CD4-positive, alpha-beta T cell treated with Interleukin-1 beta for 1 hour (primary cell): Measurements from ENCODE around the gene IMPDH1.
A peak's percentile ranks its signal among the peaks of the same experiment; 100 is the strongest.
"Not testable (repeated sequence)": the region's sequence is repeated elsewhere in the genome, so short reads cannot be mapped to it uniquely, and the experiment has no call there.

ENCODE experiments used
- DNase-seq, 2 donors: peaks; one replicate each; pipeline ENCODE4 v3.0.0-alpha.2; 2020 to 2022

The IMPDH1 gene

DNA sequence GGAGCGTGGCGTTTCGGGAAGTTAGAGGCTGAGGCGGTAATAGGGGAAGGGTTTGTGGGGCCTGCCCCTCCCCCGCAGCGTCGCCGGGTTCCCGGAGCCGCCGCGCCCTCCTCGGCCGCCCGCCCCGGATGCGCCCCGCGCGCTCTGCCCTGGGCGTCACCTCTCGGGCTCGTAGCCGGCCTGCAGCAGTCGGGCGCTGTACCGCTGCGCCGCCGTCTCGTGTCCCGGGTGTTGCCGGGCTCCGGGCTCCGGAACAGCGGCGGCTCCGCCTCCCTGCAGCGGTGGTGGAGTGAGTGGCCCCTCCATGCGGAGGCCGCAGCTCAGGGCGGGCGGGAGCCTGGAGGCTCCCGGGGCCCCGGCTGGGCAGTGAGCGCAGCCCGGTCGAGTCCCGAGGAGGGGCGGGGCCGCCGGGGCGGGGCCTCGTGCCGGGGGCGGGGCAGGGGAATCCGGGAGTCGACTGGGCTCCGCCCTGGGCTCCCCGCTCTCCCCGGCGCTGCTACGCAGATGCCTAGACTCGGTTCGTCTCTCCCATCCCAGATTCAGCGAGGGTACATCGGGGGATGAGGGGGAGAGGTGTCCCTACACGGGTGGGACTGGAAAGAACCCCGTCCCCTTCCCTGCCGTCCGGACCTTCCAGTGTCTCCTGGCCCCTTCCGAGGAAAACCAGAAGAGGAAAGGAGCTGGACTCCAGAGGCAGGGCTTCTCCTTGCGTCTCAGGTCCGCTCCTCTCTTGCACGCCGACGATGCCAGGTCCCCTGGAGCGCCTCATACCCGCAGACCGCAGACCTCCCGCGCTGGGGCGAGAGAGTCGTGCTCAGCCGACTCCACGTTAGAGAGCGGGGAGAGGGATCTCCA, at the start of gene IMPDH1:
TSS of gene IMPDH1 (minus strand) at position 387 of the 855 bp plus-strand sequence. CDS start at position 306, 81 bp downstream.
- peak; percentile 83 to 88 for DNase-seq

DNA sequence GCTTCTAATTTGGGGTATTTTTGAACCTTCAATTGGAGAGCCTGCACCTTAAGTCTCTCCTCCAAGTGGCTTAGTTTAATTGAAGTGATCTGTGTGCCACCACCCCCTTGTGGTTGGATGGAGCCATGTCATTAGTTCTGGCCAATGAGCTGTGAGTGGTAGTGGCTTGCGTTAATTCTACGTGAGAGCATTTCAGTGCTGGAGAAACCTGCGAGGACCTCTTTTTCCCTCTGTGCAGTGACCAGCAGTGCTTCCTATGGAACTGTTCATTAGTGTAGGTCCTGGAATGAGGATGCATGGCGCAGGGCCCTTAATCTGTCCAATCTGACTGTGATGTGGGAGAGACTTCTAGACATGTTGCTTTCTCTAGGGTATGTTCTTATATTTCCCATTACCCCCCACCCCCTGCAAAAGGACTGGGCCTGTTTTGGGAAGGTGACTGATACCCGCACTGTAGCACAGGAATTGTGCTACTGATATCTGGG, 49.7 kb upstream of the IMPDH1 start:
- DNase-seq, result peak; percentile 76 to 81

- no peak for DNase-seq
Observed at GRCh38 chr7:128458956-128459355, 49.2 kb upstream of the IMPDH1 start.

- DNase-seq, result not testable (repeated sequence)
Observed at GRCh38 chr7:128457385-128457784, 47.6 kb upstream of the IMPDH1 start.

GRCh38 chr7:128456255-128456725, 46.5 kb upstream of the IMPDH1 start:
- DNase-seq, result no peak

- peak; percentile 94 to 96 for DNase-seq
Observed at GRCh38 chr7:128455543-128456254, 45.9 kb upstream of the IMPDH1 start, which contains the start of gene HILPDA. Gene HILPDA, plus strand, starts transcription at chr7:128455878. Its CDS starts 1,391 bp downstream, at chr7:128457269.

- no peak for DNase-seq
Observed at GRCh38 chr7:128454808-128455542, 45.2 kb upstream of the IMPDH1 start.

GRCh38 chr7:128453836-128454804, 44.3 kb upstream of the IMPDH1 start:
- DNase-seq, result no peak

- DNase-seq, result no peak
Observed at GRCh38 chr7:128452552-128452951, 42.8 kb upstream of the IMPDH1 start.

- no peak for DNase-seq
Observed at GRCh38 chr7:128450913-128451312, 41.1 kb upstream of the IMPDH1 start.

GRCh38 chr7:128450409-128450808, 40.6 kb upstream of the IMPDH1 start:
- no peak for DNase-seq

- DNase-seq, result no peak
Observed at GRCh38 chr7:128448751-128449302, 39.0 kb upstream of the IMPDH1 start.

GRCh38 chr7:128447941-128448564, 38.3 kb upstream of the IMPDH1 start:
- no peak for DNase-seq

DNA sequence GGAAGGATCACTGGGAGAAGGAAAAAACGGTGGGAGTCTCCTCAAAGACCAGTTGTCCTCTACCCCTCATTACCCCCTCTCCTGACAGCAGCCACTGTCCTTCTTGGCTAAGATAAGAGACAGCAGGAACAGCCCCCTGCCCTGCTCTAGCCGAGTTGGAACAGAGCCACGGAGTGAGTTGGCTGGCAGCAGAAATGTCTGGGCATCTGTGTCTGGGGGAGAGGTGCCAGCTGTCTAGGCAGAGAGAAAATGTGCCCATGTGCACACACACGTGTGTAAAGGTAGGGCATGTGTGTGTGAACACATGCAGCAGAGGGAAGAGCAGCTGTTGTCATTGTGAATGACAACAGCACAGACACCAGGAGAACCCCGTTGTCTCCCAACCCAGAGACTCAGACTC, 36.5 kb upstream of the IMPDH1 start:
- no peak for DNase-seq

DNA sequence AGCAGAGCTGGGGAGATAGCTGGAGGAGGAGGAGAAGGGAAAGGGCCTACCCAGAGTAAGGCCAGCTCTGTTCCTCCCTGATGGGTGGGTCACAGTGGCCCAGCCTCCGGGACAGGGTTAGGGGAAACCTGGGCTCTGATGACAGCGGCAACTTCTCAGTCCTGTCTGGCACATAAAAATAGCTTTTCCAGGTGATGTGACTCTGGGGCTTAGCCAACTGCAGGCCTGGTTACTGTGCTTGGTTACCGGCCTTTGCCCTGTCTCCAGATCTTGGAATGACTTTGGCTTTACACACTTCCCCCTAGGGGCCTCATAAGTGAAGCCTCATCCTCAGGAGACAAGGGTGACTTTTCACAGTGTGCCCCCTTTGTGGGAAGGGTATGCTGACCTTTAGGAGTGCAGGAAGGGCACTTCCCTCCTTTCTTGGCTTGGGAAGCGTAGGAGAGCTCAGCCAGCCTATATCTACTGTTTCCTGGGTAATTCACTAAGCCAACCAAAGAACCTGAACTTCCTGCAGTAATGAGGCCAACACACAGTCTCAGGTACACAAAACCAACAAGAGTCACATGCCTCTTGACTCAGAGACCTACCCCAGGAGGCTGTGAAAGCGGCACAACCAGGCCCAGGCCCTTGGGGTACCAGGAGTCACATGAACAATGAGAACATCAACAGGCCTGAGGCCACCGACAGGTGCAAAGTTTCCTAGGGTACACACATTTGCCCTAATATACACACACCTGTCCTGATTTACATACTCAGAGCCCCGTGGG, 34.2 kb upstream of the IMPDH1 start:
- DNase-seq, result no peak

- DNase-seq, result no peak
Observed at GRCh38 chr7:128442356-128442755, 32.6 kb upstream of the IMPDH1 start.

DNA sequence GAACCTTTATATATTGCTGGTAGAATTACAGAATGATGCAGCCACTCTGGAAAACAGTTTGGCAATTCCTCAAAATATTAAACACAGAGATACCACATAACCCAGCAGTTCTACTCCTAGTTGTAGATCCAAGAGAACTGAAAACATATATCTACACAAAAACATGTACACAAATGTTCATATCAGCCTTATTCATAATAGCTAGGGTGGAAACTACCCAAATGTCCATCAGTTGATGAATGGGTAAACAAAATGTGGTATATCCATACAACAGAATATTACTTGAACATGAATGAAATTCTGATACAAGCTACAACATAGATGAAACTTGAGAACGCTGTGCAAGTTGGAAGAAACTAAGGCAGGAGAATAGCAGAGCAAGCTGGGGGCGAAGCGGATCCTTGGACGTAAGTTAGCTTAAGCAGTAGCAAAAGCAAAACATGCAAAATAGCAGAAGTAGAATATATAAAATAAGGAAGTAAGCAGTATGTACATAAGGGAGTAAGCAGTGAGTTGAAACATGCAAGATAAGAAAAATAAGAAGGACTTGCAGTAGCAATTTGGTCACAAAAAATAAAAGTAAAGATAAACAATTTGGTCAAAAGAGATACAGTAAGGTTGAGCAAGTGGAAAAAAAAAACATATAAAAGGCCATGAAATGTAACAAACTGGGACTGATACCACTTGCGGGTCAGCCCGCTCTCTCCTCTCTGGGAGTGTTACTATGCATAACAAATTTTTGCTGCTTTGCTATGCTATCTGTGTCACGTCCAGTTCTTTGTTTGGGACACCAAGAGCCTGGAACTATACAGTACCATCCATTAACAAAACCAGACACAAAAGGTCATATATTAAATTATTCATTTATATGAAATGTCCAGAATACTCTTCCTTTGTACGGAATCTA, 27.9 kb upstream of the IMPDH1 start:
- DNase-seq, result no peak

- no peak for DNase-seq
Observed at GRCh38 chr7:128435327-128435686, 25.5 kb upstream of the IMPDH1 start.
